ENCODE results near the gene NDUFAB1. TPM values are rescaled to one million over a fixed set of nuclear protein-coding genes. Genes with fewer than 3 reads are reported as not detected.

NDUFAB1 gene
- total RNA-seq, 4 donors from 2014 or later: 68.0 to 110 (median 83.3) TPM

DNA sequence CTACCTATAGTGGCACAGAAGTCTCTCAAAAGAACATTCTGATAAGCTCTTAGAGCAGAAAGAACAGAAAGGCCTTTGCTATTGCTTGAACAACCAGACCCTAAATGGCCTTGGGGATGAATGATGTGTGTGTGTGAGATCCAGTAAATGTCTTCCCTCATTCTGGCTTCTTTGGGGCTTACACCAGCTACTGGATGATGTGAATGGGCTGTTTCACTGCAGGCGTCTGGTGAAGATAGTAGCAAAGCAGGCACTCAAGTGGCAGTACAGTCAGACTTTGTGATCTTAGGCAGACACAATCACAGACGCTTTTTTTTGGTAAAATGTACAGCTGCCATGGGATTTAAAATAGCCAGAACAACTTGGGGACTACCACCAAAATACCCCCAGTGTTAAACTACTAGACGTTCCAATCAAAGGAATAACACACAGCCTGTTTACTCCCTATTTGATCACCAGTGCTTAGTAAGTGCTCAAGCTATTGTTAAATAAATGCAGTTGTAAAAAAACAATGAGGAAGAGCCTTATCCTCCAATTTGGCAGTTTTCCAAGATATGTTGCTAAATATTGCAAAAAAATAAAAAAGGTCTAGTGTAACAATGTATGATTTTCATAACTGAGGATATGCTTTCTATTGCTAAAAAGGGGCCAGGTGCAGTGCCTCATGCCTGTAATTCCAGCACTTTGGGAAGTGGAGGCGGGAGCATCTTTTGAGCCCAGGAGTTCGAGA, 17.9 kb downstream of the NDUFAB1 start:
- Histone ChIP-seq H3K27ac (no peak overlapping the region), H3K9me3 (no peaks in the 10 kb centered on the region), H3K27me3 (no peaks in the 10 kb centered on the region), H3K4me3 (no peak overlapping the region), H3K36me3 (peaks cover 0 to 98% (median 16%) of the 10 kb centered on the region in 3 donors), H3K4me1 (peaks cover 0 to 4% (median 0%) of the 10 kb centered on the region in 3 donors)
- WGBS, 2 donors: 65 to 77% methylated on average over 5 of the region's 5 CpGs
- no peak for TF ChIP-seq POLR2A (IDR thresholded peaks at IDR 0.05)
- TF ChIP-seq, protein P1, sequence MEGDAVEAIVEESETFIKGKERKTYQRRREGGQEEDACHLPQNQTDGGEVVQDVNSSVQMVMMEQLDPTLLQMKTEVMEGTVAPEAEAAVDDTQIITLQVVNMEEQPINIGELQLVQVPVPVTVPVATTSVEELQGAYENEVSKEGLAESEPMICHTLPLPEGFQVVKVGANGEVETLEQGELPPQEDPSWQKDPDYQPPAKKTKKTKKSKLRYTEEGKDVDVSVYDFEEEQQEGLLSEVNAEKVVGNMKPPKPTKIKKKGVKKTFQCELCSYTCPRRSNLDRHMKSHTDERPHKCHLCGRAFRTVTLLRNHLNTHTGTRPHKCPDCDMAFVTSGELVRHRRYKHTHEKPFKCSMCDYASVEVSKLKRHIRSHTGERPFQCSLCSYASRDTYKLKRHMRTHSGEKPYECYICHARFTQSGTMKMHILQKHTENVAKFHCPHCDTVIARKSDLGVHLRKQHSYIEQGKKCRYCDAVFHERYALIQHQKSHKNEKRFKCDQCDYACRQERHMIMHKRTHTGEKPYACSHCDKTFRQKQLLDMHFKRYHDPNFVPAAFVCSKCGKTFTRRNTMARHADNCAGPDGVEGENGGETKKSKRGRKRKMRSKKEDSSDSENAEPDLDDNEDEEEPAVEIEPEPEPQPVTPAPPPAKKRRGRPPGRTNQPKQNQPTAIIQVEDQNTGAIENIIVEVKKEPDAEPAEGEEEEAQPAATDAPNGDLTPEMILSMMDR (IDR thresholded peaks at IDR 0.05): no peak
- intact Hi-C loops (cut with DNase I): no loop called here
- no peak for DNase-seq

DNA sequence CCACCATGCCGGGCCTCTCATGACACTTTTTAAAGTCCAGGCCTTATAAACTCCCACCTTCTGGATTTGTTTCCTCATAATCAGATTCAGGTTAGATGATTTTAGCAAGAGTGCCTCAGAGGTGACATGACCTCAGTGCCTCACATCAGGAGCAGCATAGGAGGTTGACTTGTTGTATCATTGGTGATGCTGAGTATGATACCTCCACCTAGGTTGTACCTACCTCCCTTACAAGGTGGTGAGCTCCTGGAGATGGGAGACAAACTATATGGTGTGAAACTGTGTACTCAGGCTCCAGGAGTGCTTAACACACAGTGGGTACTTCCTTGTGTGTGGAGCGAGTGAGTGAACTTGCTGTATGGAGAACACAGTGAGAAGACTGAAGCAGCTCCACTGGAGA, 18.6 kb downstream of the NDUFAB1 start:
- 88 to 92% methylated on average over 2 of the region's 2 CpGs for WGBS, 2 donors

DNA sequence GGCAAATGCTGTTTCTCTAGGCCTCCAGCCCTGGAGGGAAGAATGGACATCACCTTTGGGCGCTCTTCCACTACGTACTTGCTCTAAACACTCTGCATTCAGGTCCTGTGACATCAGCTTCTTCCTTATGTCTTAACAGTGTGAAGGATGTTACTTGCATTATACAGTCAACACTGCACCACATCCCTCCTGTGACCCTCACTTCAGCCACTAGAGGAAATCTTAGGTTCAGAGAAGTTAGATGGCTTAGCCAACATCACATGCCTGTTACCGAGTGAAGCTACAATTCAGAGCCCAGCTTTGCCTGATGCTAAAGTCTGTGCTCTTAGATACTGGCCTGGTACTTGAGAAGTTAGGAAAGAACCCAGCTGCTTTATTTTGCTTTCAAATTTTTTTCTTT, 20.3 kb downstream of the NDUFAB1 start:
- Histone ChIP-seq H3K4me1 (no peaks in the 10 kb centered on the region), H3K27ac (no peak overlapping the region), H3K36me3 (peaks cover 0 to 98% (median 18%) of the 10 kb centered on the region in 3 donors), H3K27me3 (no peaks in the 10 kb centered on the region), H3K4me3 (no peak overlapping the region), H3K9me3 (no peaks in the 10 kb centered on the region)
- no peak for DNase-seq
- TF ChIP-seq, protein P1 (IDR thresholded peaks at IDR 0.05): no peak
- no peak for TF ChIP-seq POLR2A (IDR thresholded peaks at IDR 0.05)
- WGBS, 2 donors: 84 to 93% methylated on average over 3 of the region's 3 CpGs
- intact Hi-C loops (cut with DNase I): no loop called here

More for the DNA sequence above, 18.6 kb downstream of the NDUFAB1 start:
- Histone ChIP-seq H3K4me3 (no peak overlapping the region), H3K27me3 (no peaks in the 10 kb centered on the region), H3K9me3 (no peaks in the 10 kb centered on the region), H3K36me3 (peaks cover 0 to 98% (median 16%) of the 10 kb centered on the region in 3 donors), H3K4me1 (no peaks in the 10 kb centered on the region), H3K27ac (no peak overlapping the region)
- TF ChIP-seq POLR2A (IDR thresholded peaks at IDR 0.05): no peak
- DNase-seq: no peak
- intact Hi-C loops (cut with DNase I): no loop called here

DNA sequence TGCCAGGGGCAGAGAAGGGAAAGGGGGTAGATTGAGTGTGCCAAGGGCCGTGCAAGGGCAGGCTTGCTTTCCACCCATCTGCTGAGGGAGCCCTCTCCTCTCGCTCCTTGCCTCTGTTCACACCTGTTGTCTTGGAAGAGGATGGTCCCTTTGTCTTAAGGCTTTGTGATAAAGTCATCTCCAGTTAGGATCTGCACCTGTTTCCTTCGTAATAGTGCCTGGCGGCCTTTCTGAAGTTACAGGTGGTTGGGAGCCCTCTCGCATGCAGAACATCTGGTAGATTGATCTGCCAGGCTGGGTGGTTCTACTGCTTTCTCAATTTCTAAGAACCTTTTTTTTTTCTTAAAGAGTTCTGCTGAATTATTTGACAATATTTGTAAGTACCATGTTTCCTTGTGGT, 22.3 kb downstream of the NDUFAB1 start:
- H3K4me3 ChIP-seq: no peak overlapping the region
- peaks cover 0 to 98% (median 17%) of the 10 kb centered on the region in 3 donors for H3K36me3 ChIP-seq
- H3K27ac ChIP-seq: no peak overlapping the region
- 73 to 91% methylated on average over 5 of the region's 5 CpGs for WGBS, 2 donors
- DNase-seq: no peak
- TF ChIP-seq, protein P1 (IDR thresholded peaks at IDR 0.05): no peak
- TF ChIP-seq POLR2A (IDR thresholded peaks at IDR 0.05): no peak
- H3K27me3 ChIP-seq: no peaks in the 10 kb centered on the region
- no peaks in the 10 kb centered on the region for H3K9me3 ChIP-seq
- intact Hi-C loops (cut with DNase I): no loop called here
- no peaks in the 10 kb centered on the region for H3K4me1 ChIP-seq

DNA sequence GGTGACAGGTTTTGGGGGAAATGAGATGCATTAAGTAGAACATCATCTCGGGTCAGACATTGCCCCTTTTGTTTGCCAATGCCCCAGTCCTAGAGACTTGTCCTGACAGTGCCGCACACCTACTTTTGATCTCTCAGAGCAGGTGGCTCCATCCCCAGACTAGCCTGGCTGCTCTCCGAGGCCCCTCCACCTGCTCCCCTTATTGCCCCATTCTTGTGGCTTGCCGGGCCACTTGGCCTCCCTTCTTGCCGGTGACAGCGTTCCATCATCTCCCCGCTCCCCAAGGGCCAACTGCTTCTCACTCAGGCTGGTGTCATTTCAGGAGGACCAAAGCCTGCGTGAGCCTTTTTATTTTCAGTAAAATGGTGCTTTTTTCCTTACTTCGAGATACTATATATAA, 23.7 kb downstream of the NDUFAB1 start:
- DNase-seq: no peak
- Histone ChIP-seq H3K27me3 (no peaks in the 10 kb centered on the region), H3K4me1 (no peaks in the 10 kb centered on the region), H3K9me3 (no peaks in the 10 kb centered on the region), H3K4me3 (no peak overlapping the region), H3K27ac (no peak overlapping the region), H3K36me3 (peaks cover 5 to 99% (median 22%) of the 10 kb centered on the region in 3 donors)
- WGBS, 2 donors: 88 to 92% methylated on average over 9 of the region's 9 CpGs
- TF ChIP-seq, protein P1 (IDR thresholded peaks at IDR 0.05): no peak
- TF ChIP-seq POLR2A (IDR thresholded peaks at IDR 0.05): no peak
- intact Hi-C loops (cut with DNase I): no loop called here
